Sigmoid colon (tissue), 3 donors: ENCODE data around the gene ICE2.

Experiments
- POLR2A ChIP-seq, 2 donors: fragments of 450-650 bp; IDR thresholded peaks; one replicate each; pipeline ENCODE4 v1.6.1; 2016; ENCODE audit warnings: antibody characterized with exemption in 2 of 2, mild to moderate bottlenecking in 2 of 2, moderate library complexity in 2 of 2
- TF ChIP-seq, protein P1 (sequence below), 4 experiments: fragments of 450-650 bp in 3 of 4; fragments of 200-600 bp in 1 of 4; IDR thresholded peaks; one replicate each; pipeline ENCODE4 v1.5.1; 2016 to 2019; ENCODE audit warnings: antibody characterized with exemption in 4 of 4, mild to moderate bottlenecking in 3 of 4, moderate library complexity in 2 of 4

DNA sequence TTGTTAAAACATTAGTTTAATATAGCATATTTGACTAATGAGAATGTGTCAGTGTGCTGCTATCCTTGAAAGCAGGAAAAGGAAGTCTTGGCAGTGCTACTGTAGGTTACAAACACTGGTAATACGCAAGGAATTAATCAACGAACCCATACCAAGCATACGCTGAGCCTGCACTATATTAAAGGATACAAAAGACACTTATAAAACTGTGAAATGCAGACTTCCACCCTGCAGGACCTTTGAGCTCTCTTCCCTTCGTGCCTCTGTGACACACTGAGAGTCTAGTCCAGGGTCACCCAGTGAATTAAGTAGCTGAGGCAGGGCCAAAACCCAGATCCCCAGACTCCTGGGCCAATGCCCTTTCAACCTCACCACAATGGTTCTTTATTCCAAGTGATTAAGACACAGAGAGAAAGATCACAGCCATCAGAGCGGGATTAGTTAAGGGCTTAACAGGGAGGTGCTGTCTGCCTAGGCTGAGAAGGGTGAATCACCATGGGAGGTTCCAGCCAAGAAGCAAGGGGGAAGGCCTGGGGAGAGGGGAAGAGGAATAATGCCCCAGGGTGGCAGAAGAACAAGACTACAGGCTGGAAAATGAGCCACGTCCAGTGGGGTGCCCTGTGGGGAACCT lies 88.0 kb downstream of the ICE2 start:
- no peak for TF ChIP-seq POLR2A (IDR thresholded peaks at IDR 0.05)
- TF ChIP-seq, protein P1, sequence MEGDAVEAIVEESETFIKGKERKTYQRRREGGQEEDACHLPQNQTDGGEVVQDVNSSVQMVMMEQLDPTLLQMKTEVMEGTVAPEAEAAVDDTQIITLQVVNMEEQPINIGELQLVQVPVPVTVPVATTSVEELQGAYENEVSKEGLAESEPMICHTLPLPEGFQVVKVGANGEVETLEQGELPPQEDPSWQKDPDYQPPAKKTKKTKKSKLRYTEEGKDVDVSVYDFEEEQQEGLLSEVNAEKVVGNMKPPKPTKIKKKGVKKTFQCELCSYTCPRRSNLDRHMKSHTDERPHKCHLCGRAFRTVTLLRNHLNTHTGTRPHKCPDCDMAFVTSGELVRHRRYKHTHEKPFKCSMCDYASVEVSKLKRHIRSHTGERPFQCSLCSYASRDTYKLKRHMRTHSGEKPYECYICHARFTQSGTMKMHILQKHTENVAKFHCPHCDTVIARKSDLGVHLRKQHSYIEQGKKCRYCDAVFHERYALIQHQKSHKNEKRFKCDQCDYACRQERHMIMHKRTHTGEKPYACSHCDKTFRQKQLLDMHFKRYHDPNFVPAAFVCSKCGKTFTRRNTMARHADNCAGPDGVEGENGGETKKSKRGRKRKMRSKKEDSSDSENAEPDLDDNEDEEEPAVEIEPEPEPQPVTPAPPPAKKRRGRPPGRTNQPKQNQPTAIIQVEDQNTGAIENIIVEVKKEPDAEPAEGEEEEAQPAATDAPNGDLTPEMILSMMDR (IDR thresholded peaks at IDR 0.05): no peak
